Upper lobe of left lung (tissue), 4 donors: Measurements from ENCODE around the gene ATP6V0B.

ENCODE experiments used
- CTCF ChIP-seq, 6 experiments: fragments of 450-650 bp in 4 of 6; fragments of 200-600 bp in 2 of 6; sonication (generic) in 2 of 6; IDR thresholded peaks; one replicate each; pipeline ENCODE4 v1.5.1; 2016 to 2019; ENCODE audit warnings: antibody characterized with exemption in 6 of 6
- EP300 ChIP-seq, 4 donors: sonication (generic); formaldehyde crosslinking; IDR thresholded peaks; one replicate each; pipeline ENCODE4 v1.5.1; 2017; ENCODE audit warnings: antibody characterized with exemption in 4 of 4, control low read depth in 2 of 4
- POLR2A ChIP-seq, 4 donors: fragments of 450-650 bp; IDR thresholded peaks; one replicate each; pipeline ENCODE4 v1.5.1; 2016 to 2017; ENCODE audit warnings: antibody characterized with exemption in 4 of 4, mild to moderate bottlenecking in 2 of 4
- POLR2AphosphoS5 ChIP-seq, 2 donors: sonication (generic); formaldehyde crosslinking; IDR thresholded peaks; one replicate each; pipeline ENCODE4 v1.5.1; 2017; ENCODE audit warnings: antibody characterized with exemption in 2 of 2

DNA sequence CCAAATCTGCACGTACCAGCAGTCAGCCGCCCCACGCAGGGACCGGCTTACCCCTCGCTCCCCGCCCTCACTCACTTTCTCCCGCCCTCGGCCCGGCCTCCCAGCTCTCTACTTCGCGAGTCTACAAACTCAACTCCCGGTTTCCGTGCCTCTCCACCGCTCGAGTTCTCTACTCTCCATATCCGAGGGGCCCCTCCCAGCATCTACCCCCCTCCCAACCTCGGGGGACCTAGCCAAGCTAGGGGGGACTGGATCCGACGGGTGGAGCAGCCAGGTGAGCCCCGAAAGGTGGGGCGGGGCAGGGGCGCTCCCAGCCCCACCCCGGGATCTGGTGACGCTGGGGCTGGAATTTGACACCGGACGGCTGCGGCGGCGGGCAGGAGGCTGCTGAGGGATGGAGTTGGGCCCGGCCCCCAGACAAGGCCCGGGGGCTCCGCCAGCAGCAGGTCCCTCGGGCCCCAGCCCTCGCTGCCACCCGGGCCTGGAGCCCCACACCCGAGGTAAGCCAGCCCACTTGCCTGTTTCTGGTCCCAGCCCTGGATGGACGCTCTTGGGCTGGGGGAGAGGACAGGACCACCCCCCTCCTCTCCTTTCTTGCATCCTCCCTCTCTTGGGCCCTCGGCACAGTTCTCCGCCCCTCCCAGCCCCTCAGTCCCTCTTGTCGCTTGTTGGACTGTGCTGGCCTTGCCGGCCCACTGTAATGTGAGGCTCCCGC lies 41.2 kb upstream of the ATP6V0B start, which contains the start of gene ARTN:
- TF ChIP-seq CTCF (IDR thresholded peaks at IDR 0.05) (no peak), POLR2A (IDR thresholded peaks at IDR 0.05) (no peak), POLR2AphosphoS5 (IDR thresholded peaks at IDR 0.05) (no peak), EP300 (IDR thresholded peaks at IDR 0.05) (no peak)
